Fibroblast of the aortic adventitia (primary cell): ENCODE data around the gene AOPEP. TPM values are rescaled to one million over a fixed set of nuclear protein-coding genes. Genes with fewer than 3 reads are reported as not detected.

Source experiments
- DNase-seq: peaks from one replicate; pipeline ENCODE4 v3.0.0-alpha.2; 2010; ENCODE audit warnings: low read depth
- H3K4me3 ChIP-seq: 2 replicates; pipeline ENCODE4 v1.5.1; 2011; ENCODE audit warnings: low read depth, mild to moderate bottlenecking, control low read depth, low read length, moderate library complexity
- total RNA-seq: library from RNA; depleted of rRNA; stranded (reverse); fragments of >200 nt; gene quantifications from 2 replicates; pipeline ENCODE4 v1.2.3, GENCODE V29; 2012; ENCODE audit warnings: low replicate concordance
- TF ChIP-seq, protein P1 (sequence below): IDR thresholded peaks from 2 replicates; pipeline ENCODE4 v1.5.1; 2011; ENCODE audit warnings: mild to moderate bottlenecking, low read length, control low read depth, inconsistent platforms; ENCODE audit not compliant: insufficient read depth

Gene AOPEP
- total RNA-seq, 1 donor: 39.7 TPM

DNA sequence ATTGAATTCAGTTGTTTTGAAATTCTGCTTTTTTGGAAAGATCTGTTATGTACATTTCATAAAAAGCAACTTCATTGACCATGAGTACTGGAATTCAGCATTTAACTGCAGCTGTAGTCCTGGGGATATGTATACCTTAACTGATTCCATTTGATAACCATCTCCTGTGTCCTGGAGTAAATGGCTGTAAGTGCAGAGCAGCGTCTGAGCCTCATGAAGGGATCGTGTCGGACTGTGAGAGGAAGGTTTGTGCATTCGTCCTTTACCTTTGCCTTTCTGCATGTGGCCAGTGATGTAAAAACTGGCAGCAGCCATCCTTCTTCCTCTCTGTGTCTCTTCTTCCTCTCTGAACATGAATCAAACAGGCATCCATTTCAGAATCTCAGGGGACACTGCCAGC is 303.8 kb downstream of the AOPEP start:
- TF ChIP-seq, protein P1, sequence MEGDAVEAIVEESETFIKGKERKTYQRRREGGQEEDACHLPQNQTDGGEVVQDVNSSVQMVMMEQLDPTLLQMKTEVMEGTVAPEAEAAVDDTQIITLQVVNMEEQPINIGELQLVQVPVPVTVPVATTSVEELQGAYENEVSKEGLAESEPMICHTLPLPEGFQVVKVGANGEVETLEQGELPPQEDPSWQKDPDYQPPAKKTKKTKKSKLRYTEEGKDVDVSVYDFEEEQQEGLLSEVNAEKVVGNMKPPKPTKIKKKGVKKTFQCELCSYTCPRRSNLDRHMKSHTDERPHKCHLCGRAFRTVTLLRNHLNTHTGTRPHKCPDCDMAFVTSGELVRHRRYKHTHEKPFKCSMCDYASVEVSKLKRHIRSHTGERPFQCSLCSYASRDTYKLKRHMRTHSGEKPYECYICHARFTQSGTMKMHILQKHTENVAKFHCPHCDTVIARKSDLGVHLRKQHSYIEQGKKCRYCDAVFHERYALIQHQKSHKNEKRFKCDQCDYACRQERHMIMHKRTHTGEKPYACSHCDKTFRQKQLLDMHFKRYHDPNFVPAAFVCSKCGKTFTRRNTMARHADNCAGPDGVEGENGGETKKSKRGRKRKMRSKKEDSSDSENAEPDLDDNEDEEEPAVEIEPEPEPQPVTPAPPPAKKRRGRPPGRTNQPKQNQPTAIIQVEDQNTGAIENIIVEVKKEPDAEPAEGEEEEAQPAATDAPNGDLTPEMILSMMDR: no peak
- no peak for DNase-seq
- H3K4me3 ChIP-seq: no peak overlapping the region

DNA sequence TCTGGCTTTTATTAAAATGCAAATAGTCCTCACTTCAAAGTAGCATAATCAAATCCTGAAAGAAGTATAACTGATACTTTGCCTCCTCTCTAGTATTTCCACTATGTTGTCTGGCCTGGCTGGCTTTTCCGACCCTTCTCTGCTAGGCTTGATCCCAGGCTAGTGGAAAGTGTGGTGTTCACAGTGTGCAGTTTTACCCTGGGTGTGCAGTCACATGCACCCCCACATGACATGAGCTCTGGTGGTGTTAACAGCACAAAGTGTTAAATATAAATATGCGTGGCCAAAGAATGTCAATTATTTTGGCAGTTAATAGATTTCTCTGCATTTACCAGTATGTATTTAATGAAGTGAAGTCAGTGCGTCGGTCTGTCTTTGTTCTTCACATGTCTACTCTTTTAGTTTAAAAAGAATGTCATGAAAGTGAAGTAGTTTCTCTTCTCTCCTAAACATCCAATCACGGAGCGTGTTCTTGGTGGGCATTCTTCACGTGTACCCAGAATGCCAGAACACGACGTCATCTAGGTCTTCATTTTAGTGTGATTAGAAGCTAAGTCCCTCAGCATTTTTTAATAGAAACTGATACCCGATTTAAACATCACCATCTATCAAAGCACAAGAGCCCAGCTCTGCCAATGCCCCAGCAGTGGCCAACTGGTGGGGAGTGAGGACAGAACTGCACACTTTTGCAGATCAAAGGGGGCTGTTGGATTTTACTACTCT is 304.6 kb downstream of the AOPEP start:
- DNase-seq: no peak
- TF ChIP-seq, protein P1: no peak

DNA sequence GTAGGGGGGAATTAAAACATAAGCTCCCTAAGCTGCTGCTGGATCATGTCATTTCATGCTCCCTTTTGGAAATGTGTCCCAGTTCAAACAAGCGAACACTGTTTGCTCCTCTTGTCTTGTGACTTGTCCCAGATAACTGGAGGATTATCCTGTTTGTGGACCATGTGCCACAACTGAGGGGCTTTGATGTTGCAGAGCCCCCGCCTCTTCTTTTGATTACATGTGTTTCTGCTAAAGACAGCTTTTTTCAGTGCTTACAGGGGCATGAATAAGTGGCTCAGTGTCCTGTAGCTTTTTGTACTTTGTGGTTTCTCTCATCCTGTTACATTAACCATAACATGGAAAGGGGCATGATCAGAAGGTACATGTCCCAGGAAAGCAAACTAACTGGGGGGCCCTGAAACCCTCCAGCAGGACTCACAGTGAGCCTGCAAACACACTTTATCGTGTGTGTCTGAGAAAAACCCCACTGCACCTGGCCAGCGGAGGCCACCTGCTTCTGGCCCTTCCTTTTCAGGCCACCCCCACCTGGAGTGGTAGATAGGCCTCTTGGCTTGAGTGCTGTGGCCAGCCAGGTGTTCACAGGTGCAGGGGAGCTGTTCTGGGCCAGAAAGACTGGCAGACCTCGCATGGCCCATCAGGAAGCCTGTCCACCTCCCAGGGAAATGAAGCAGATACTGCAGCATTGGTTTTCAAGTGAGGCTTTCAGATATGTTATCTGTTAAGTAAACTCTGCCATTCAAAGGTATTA is 305.4 kb downstream of the AOPEP start:
- TF ChIP-seq, protein P1: no peak
- DNase-seq: no peak

More for the DNA sequence above, 304.6 kb downstream of the AOPEP start:
- H3K4me3 ChIP-seq: no peak overlapping the region

DNA sequence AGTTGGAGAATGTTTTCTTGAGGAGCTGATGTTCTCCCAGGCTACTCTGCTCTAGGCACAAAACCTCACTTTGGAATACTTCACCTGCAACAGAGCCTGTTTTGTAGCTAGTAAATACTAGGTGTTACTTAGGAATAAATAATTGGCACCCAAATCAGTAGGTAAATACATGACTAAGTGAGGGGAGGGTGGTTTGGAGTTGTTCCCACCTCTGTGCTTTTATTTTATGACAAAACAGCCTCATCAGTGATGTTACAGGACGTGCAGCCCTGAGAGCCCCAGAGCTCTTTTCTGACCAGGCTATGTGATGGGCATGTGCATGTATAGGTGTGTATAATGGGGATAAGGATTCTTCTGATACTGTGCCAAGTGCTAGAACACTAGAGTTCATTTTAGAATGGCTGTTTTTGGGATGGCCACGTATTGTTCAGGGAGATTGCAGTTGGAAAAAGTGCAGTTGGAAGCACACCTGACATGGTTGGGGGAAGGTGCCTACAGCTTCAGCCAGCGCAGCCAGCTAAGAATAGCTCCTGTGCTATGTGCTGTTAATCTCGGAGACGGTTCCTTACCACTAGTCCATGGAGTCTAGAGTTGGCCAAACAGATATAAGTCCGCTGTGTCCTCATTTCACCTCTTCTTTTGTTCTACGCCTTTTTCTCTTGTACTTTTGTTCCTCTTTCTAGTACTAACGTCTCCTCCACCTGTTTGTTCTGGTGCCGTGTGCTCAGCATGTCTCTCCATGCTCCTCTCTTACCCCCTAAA is 306.3 kb downstream of the AOPEP start:
- DNase-seq: no peak
- TF ChIP-seq, protein P1: no peak
- no peak overlapping the region for H3K4me3 ChIP-seq

More for the DNA sequence above, 305.4 kb downstream of the AOPEP start:
- no peak overlapping the region for H3K4me3 ChIP-seq

DNA sequence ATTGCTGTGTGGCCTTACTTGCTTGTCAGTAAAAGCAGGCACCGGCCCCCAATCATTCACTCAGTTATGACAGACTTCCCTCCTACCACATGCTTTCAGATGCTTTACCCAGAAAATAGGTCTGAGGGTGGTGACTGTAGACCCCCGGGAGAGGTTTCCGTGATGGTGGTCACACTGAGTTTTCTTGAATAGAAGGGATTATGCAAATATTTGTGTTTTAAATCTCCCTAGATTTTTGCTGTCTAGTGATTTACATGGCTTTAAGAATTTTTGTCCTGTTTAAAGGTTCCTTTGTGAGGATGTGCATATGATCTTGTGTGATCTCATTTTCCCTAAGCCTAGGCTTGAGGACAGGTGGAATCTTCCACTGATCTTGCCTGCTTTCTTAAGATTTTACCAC is 309.3 kb downstream of the AOPEP start:
- DNase-seq: no peak
- TF ChIP-seq, protein P1: no peak
- no peak overlapping the region for H3K4me3 ChIP-seq

DNA sequence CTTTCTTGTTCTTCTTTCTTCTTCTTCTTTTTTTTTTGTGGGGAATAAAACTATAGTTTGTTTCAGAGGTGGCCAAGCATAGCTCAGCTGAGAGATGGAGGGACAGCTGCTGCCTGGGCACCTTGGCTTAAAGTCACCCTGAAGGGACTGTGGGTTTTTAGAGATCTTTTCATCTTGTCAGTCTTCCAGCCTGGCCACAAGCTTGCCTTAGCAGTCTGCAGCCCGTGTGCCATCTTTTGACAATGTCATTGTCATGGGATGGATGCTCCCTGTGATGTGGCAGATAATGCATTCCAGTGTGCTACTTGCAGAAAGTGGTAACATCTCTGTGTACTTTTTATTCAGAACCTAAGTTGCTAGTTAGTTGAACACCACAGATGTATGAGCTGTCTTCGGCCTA is 310.2 kb downstream of the AOPEP start:
- TF ChIP-seq, protein P1: no peak
- no peak for DNase-seq
- H3K4me3 ChIP-seq: no peak overlapping the region
